GM19372 (cell line): ENCODE data around the gene PIGX.
"Not testable (repeated sequence)": the region's sequence is repeated elsewhere in the genome, so short reads cannot be mapped to it uniquely, and the experiment has no call there.

Experiments used
- ATAC-seq: cut with Tn5 transposase; IDR thresholded peaks from one replicate; pipeline ENCODE4 v1.9.1; 2021; ENCODE audit warnings: mild to moderate bottlenecking, low read depth, moderate library complexity; ENCODE audit not compliant: unreplicated experiment

PIGX gene

DNA sequence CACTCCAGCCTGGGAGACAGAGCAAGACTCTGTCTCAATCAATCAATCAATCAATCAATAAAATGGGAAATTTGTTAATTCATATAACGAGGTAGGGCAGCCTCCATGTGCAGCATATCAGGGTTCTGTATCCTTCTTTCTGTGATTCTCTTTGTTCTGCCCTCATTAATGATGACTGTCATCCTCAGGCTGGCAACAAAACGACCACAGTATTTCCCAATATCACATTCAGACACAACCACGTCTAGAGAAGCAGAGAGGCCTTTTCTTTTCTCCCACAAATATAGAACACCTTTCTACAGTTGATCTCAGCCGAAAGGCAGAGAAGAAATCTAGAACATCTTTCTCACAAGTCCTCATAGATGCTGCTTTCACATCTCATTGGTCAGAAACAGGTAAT lies 11.4 kb upstream of the PIGX start:
- ATAC-seq = no peak

DNA sequence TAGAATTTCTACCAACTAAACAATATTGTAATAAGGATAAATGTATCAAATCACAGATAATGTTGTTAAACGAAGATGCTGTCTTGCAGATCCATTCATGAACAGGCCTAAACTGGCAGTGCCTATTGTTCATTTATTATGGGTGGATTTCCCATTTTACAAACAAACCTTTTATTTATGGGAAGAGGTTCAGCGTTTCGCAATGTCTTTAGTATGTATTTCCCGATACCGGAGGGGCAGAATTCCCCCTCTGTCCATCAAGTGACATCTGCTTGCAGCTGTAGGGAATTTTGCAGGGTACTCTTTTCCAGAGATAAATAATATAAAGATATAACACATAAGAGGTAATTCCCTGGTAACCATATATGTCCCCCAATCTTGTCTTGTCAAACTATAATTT lies 5.8 kb upstream of the PIGX start:
- no peak for ATAC-seq

DNA sequence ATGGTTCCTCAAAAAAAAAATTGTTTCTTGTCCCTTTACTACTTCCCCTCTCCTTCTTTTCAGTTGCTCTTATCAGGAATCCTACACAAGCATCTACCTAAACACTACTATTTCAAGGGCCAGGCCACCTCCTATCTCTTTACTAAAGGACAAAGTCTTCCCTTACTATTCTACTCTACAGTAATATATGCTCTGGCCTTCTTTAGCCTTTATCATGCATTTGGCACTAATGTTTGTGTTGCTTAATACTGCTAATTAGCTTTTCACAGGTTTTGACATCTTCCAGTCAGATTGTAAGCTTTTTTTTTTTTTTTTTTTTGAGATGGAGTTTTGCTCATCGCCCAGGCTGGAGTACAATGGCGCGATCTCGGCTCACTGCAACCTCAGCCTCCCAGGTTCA lies 5.4 kb upstream of the PIGX start:
- no peak for ATAC-seq

DNA sequence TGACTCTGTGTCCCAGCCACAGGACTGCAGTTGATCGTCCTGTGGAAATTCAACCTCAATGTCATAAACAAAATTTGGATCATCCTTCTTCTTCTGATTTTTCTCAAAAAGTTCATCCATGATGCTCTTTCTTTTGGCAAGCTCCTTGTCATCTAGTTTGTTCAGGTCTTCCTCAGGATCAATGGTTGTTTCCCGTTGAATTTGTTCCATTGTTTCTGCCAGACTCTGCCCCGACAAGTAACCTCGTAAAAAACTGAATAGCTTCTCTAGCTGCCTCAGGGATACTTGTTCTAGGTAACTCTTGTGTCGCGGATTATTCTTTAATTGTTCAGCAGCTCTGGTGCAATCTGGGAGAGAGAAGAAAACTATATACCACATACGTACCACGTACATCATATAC lies 4.6 kb upstream of the PIGX start:
- no peak for ATAC-seq

DNA sequence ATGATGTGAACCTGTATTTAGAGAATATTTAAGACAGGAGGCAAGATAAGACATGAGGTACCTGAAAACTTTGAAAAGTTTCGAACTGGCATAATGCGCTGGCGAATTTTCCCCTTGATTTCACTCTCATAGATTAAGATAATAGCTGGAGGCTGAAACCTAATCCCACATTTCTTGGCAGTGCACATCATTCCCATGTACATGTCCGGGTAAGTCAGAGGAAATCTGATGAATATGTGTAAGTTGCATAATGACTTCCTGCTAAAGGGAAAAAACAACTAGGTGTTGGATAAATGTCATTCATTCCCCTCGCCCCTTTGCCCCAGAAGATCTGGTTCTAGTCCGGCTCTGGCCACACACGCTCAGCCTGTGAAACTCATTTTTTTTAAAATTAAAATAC lies 3.7 kb upstream of the PIGX start:
- ATAC-seq = no peak

DNA sequence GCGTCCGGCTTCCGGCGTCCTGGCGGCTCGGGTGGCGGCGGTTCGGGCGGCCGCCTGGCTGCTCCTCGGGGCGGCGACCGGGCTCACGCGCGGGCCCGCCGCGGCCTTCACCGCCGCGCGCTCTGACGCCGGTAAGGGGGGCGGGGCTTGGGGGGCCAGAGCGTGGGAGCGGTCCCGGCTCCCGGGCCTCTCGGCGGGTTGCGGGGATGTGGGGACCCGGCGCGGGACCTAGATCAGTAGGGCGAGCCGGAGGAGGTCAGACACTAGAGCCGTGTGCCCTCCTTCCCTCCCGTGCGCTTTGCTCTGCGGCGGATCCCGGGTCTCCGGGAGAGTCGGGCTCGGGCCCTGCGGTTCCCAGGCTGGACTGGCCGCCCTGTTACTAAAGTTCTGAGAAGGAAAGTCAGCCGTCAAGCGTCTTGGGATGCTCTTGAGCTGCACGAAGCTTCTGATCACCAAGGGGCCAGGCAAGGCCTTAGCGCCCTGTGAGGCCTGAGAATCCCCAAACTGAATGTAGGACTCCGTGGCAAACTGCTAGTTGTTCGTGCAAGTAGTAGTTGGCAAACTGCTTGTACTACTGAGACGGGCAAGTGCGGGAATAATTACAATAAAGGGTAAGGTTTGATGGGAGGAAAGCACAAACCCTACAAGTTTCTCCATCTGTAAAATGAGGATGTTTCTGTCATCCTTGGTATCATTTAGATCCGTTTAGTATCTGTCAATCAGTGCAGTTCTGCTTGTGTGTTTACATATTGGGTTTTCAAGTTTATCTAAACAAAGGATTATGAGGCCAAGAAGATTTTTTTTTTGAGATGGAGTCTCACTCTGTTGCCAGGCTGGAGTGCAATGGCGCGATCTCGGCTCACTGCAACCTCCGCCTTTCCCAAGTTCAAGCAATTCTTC lies 587 bp downstream of the PIGX start:
- peak; percentile 52 for ATAC-seq

DNA sequence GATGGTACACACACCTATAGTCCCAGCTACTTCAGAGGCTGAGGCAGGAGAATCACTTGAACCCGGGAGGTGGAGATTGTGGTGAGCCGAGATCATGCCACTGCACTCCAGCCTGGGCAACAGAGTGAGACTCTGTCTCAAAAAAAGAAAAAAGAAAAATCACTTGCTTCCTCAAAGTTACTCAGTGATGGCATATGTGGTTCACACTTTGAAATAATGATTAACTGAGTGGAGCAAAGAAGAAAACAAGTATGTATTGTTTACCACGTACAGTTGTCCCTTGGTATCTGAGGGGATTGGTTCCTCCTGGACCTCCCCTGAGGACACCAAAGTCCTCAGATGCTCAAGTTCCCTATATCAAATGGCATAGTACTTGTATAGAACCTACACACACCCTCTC lies 5.0 kb downstream of the PIGX start:
- not testable (repeated sequence) for ATAC-seq

DNA sequence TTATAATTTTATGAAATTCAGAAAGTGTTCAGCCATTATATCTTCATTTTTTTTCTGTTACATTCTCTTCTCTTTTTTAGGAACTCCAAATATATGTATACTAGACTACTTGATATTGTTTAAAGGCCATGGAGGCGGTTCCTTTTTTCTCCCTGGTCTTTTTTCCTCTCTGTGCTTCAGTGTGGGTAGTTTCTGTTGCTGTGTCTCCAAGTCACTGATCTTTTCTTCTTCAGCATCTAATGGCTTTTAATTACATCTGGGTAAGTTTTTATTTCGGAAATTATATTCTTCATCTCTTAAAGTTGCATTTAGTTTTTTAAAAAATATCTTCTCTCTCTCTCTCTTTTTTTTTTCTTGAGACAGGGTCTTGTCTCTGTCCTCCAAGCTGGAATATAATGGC lies 8.9 kb downstream of the PIGX start:
- ATAC-seq = no peak

DNA sequence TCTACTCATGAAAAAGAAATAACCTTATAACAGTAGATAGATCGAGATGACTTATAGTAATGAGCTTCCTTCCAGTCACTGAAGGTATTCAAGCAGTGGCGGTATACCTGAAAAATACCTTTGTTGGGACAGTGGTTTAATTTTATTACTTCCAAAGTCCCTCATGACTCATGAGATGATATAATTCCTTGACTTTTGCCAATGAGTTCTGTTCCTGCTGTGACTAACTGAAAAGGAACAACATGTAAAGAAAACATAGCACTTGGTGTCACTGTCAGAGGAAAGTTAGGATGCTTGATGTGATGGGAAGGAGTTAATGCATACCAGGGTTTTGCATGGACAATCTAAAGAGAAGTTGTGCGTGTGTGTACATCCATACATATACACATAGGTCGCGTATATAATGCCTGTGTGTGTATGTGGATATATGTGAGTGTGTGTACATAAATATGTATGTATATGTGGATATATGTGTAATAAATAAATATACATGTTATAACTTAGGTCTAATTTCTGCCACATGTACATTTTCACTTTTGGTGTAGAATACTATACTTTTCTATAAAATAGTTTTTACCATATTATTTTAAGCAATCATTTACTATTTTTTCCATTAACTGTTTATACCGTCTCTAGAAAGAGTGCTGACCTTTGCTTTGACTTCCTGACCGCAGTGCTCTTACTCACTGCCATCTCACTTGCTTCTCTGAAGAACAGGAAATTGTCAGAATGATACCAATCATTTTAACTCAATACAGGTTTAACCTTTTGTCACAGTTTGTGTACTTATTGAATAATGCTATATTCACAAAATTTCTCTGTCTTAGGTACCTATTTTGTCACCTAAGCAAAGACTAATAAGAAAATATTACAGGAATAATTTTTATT lies 14.9 kb downstream of the PIGX start:
- no peak for ATAC-seq

DNA sequence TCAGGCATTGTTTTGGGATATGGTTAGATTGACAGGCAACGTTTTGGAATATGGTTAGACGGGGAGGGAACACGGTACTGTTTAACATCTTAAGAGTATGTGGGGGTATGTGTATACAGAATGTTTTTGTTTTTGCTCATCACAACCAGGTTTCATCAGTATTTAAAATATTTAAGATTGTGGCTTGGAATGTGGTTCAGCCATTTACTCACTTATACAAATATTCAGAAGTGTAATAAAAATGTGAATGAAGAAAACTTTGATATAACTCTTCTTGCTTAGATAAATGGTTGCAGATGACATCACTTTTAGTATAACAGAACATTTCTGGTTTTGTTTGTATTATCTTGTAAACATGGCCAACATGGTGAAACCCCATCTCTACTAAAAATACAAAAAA lies 23.6 kb downstream of the PIGX start:
- no peak for ATAC-seq

DNA sequence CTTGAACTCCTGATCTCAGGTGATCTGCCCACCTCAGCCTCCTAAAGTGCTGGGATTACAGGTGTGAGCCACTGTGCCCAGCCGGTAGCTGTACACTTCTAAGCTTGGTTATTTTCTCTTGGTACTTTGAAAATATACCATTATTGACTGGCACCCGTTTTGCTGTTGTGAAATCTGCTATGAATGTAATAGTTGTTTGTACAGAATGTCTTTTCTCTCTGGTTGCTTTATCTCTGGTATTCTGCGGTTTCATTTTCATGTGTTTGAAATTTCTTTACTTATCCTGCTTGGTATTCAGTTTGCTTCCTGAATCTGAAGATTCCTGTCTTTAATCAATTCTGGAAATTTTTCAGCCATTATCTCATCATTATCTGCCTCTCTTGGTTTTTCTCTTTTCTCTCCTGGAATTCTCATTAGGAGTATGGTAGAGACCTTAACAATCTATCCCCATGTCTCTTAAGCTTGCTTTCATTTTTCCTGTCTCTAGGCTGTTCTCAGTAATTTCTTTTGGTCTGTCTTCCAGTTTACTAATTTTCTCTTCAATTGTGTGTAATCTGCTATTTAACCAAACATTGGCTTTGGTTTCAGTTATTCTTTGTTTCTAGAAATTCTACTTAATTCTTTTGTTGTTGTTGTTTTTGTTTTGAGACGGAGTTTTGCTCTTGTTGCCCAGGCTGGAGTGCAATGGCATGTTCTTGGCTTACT lies 24.6 kb downstream of the PIGX start:
- ATAC-seq = no peak

DNA sequence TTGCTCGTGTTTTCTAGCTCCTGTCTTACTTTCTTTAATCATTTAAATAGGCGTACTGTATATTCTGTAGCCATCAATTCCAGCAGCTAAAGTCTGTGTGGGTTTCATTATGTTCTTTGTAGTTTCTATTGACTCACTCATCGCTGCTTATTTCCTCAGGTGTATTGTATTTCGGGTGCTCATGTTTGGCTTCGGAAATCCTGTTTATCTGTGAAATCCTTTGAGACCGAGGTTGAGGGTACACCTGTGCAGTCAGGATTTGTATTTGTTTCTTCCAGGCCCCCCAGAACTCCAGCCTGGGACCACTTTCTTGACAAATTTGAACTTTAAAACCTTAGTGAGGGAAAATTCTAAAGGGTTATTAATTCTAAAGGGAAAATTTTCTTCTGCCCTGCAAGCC lies 25.5 kb downstream of the PIGX start:
- ATAC-seq = no peak

DNA sequence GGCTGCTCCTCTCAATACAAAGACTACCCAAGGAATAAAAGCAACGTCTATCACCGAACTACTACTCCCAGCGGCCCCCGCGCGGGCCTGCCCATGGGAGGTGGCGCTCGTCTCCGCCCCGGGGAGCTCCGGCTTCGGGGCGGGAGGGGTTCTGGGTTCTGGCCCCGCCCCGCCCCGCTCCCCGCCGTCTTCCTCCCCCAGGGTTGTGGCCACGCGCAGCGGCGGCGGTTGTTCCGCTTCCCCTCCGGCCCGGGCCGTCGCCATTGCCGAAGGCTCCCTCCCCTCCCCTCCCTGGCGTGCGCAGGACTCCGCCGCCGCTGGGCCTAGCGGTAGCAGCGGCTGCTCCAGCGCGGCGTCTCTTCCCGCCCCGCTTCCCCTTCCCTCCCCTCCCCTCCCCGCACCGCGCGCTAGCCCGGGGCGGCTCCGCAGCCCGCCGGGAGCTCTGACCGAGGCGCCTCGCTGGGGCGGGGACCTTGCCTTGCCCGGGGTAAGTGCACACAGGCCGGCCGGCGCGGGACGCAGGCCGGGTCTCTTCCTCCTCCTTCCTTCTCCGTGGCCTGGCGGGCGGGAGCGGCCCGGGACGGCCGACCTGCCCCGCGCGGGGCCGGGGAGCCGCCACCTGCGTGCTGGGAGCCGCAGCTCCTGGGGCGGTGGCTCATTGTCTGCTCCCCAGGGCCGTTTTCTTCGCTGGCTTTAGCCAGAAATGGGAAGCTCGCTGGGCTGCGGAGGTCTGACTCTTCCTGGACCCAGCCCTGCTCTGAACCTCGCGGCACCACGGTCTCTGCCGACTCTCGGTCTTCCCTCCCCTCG lies 27.7 kb downstream of the PIGX start, which contains the start of gene PAK2:
Gene PAK2 (plus strand): TSS at position 187 of the 810 bp plus-strand sequence. CDS start 42,790 bp downstream, outside the sequence.
- ATAC-seq = peak; percentile 79

DNA sequence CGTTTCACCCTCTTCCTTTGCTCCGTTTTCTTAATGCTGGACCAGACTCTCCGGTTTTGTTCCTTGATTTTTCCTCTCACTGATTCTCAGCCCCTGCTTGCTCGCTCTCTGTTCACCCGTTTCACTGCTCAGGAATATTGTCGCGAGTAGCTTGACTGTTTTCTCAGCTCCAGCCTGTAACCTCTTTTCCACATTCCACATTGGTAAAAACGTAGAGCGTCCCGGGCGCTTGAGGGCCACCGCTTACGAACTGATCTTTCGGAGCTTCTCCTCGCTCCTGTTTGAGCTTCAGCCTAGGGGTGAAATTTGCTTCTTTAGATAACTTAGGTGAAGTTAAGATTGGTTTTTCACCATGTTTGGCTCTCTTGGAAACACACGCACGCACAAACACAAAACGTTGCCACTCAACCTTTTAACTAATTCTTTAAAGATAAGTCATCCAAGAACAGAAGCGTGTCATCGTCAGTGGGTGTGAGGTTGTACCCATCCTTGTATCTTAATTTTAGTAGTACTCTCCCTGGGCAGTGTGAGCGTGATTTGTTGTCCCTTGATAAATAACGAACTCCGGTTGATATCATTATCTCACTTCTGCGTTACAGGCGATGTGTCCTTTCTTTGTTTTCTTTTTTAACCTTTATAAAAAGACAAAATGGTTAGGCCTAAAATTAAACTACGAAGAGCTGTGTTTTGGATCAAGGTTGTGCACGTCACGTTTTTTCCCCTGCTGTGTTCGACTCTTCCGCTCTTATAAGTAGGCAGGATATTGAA lies 28.5 kb downstream of the PIGX start:
- no peak for ATAC-seq

DNA sequence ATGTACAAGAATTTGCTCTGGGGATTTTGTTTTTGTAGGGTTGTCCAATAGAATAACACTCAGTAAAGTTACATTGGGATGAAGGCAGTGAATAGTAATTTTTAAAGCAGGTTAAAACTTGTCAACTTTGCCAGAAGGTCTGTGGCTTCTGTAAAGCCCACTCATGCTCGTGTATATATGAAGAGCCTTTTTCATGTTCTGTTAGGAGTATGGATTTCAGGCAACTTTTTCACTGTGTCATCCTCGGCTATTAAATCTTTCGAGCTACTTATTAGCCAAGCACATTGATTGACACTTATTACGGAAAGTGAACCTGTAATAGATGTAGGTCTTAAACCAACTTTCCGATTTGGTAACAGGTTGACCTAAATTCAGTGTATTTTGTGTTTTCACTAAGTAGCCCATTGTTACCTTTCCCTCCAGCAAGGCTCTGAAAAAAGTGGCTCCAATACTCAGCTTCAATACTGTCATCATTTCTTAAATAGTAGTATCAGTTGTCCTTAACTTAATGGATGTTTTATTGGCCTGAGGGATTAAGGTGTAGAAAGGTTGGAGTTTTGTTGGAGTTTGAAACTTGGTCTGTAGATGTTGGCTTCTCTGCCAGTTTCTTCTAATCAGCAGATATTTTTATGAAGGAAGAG lies 29.2 kb downstream of the PIGX start:
- ATAC-seq = no peak

DNA sequence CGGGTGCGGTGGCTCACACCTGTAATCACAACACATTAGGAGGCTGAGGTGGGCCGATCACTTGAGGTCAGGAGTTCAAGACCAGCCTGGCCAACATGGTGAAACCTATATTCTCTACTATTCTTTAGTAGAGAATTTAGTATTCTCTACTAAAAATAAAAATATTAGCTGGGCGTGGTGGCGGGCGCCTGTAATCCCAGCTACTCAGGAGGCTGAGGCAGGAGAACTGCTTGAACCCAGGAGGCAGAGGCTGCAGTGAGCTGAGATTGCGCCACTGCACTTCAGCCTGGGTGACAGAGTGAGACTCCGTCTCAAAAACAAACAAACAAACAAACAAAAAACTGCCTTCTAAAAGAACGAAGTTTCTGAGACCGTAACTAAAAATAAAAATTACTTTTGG lies 31.4 kb downstream of the PIGX start:
- not testable (repeated sequence) for ATAC-seq

DNA sequence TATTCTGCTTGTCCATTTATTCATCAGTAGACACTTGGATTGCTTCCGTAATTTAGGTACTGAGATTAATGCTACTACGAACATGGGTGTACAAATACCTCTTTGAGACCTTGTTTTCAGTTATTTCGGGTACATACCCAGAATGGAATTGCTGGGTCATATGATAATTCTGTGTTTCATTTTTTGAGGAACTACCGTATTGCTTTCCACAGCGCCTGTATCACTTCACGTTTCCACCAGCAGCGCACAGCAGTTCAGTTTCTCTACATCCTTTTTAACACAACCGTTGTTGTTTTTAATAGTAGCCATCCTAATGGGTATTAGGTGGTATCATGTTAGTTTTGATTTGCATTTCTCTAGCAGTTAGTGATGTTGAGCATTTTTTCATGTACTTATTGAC lies 36.9 kb downstream of the PIGX start:
- no peak for ATAC-seq

DNA sequence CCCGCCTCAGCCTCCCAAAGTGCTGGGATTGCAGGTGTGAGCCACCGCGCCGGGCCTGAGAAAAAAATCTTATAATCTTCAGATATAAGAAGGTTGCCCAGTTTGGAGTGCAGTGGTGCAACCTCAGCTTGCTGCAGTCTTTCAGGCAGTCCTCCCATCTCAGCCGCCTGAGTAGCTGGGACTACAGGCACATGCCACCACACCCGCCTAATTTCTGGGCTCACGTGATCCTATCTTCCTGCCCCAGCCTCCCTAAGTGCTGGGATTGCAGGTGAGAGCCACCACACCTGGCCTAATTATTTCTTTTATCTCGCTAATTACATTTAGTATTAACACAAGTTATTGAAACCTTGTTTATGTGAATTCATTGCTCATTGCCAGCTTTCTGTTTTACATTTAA lies 41.0 kb downstream of the PIGX start:
- ATAC-seq = no peak
